ENCODE results near the gene SLC25A33. TPM values are rescaled to one million over a fixed set of nuclear protein-coding genes. Genes with fewer than 3 reads are reported as not detected.

The SLC25A33 gene
- total RNA-seq, 1 donor from 2014 or later, result 6.3 TPM

DNA sequence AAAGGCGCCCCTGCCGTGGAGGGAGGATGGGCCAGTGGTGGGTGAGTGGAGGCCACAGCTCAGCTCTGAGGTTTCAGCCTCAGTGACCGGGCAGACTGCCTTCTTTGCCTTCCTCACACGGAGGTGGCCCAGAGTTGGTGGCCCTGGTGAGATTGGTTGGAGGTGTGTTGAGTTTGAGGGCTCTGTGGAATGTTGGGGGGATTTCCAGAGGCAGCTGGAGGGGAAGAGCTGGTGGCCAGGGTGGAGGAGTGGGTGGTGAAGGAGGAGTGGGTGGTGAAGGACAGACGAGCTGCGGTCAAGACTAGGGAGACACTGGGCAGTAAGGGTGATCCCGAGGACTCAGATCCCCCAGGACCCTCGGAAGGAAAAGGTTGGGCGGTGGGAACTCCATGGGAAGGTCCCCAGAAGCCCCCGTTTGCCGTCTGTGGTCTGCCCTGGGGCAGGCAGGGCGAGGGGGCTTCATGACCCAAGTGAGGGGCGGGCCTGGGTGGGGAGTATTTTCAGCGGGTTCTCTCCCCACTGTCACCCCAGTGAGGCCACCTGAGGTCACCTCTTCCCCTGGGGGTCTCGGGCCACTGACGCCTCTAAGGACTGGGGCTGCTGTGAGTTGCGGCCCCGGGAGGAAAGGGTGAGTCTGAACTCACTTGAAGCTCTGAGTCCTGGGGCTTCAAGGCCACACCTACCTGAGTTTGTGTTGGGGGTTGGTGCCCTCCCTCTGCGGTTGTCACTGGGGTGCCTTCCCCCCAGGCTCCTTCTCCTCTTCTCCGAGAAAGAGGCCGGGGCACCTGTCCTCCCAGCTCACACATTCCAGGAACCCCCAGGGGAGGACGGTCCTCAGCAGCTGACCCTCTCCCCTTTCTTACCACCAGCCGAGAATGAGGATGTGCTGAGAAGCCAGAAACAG, 89.5 kb downstream of the SLC25A33 start:
- no peak for DNase-seq

DNA sequence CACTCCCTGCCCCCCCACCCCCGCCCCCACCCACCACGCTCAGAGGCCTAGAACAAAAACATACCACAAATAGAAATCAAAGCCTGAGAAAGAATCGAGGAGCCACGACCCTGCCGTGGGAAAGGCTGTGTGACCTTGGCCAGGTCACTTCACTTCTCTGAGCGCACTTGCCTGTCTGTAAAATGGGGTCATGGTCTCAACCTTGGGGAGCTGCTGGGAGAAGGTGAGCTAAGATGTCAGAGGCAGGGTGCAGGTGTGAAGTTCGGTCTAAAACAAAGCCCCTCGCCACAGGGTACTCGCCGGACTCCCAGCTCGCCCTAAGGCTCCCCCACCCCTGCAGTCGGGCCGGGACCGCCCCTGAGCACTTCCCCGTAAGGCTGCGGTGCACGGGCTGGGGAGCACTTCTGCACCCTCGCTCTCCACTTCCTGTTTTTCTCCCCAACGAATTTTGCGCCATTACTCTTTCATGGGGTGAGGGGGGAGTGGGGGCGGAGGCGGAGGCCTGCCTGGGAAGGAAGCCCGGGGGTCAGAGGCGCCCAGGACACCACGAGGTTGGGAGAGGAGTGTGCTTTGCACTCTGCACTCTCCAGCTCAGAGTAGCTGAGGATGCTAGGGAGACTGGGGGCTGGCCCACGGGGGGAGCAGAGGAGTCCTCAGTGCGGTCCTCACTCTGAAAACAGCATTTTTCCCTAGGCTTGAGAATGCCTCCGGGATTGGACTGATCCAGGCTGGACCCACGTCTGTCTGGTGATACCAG, 90.4 kb downstream of the SLC25A33 start:
- no peak for DNase-seq

DNA sequence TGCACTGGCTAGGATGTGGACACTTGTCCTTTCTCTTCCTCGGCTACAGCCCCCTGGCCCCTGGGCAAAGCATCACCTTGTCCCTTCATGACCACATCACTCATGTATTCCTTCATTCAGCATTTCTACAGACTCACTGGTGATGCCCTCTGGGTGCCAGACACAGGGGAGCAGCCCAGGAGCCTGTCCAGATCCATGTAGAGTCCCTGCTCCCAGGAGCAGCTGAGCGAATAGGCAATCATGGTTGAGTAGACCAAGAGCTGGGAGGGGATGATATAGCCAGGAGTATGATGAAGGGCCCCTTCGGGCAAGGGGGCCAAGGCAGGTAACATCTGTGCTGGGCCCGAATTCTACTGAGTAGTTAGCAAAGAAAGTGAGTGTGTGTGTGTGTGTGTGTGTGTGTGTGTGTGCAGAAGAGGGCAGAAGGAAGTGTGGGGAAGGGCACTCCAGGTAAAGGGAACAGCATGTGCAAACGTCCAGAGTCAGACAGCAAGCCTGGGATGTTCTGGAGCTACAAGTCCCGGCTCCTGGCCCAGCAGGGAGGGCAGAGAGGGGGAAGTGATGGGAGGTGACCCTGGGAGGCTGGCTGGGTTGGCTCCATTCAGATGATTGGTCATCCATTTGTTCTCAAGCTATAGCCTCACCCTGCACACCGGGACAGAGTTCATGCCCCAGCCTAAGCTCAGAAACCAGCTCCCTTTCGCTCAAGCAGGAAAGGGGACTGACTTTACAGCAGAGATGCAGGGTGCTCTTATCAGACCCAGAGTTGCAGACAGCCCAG, 91.3 kb downstream of the SLC25A33 start:
- DNase-seq, result no peak

DNA sequence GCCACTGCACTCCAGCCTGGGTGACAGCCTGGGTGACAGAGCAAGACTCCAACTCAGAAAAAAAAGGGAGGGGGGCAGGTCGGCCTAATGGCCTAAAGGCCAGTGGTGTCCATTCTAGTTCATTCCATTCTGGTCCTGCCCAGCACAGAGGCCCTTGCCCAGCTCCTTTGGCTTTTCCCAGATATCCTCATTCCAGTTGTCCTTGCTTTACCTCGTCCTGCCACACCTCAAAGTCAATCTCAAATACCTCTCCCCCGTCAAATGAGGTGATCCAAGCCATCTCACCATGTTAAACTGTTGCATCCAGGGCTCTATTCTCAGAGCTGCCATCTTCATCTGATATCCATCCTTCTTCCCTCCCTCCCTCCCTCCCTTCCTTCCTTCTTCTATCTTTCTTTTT, 92.3 kb downstream of the SLC25A33 start:
- DNase-seq, result no peak

DNA sequence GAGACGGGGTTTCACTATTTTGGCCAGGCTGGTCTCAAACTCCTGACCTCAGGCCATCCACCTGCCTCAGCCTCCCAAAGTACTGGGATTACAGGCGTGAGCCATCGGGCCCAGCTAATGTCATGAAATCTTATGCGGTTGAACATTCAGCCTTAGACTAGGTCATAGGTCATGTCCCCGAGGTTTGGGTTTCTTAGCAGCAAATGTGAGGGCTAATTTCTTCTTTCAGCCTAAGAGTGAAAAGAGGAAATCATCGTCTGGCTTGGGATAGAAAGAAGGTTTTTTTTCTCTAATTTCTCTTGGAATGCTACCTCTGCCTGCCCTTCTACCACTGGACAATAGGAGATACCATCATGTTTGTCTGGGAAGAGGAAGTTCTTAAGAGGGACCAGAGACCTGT, 94.2 kb downstream of the SLC25A33 start:
- no peak for DNase-seq

DNA sequence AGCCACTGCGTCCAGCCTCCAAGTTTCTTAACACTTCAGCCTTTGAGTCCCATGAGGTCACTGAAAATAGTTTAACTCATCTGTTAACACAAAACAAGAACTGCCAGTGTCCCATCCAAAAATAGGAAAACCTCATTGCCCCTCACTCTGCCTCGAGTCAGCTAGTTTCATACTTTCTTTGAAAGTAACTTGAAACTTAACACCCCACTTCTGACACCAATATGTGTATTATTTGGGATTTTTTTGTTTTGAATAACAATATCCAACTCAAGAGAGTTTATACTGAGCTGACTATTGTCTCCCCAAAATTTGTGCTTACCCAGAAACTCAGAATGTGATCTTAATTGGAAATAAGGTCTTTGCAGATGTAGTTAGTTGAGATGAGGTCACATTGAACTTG, 95.3 kb downstream of the SLC25A33 start:
- no peak for DNase-seq

Other genes starting within 250 kb of the SLC25A33 start
- gene SPSB1, start 246.6 kb upstream of the SLC25A33 start, total RNA-seq, result 19.6 and 35.8 TPM in 2 replicates
- 5.8 and 10.3 TPM in 2 replicates for gene TMEM201, start 49.4 kb downstream of the SLC25A33 start, total RNA-seq
- gene PIK3CD, start 112.3 kb downstream of the SLC25A33 start, total RNA-seq, result 4.1 and 4.5 TPM in 2 replicates